ENCODE measurements around the gene SCFD2.

The SCFD2 gene

GRCh38 chr4:53019485-53020382 is 346.1 kb downstream of the SCFD2 start:
- DNase-seq (ENCODE audit: low read depth in 2 of 2, low spot score in 1 of 2): no peak

- DNase-seq (ENCODE audit: low read depth in 2 of 2, low spot score in 1 of 2): no peak
These were observed 347.4 kb downstream of the SCFD2 start for GRCh38 chr4:53018471-53018870.

- no peak for DNase-seq (ENCODE audit: low read depth in 2 of 2, low spot score in 1 of 2)
These were observed 349.6 kb downstream of the SCFD2 start for GRCh38 chr4:53016099-53016820.

- DNase-seq (ENCODE audit: low read depth in 2 of 2, low spot score in 1 of 2): no peak
These were observed 350.2 kb downstream of the SCFD2 start for GRCh38 chr4:53015681-53016080.

GRCh38 chr4:53014881-53015280 is 351.0 kb downstream of the SCFD2 start:
- DNase-seq (ENCODE audit: low read depth in 2 of 2, low spot score in 1 of 2): no peak

- no peak for DNase-seq (ENCODE audit: low read depth in 2 of 2, low spot score in 1 of 2)
These were observed 351.7 kb downstream of the SCFD2 start for GRCh38 chr4:53013873-53014775.

- no peak for DNase-seq (ENCODE audit: low read depth in 2 of 2, low spot score in 1 of 2)
These were observed 353.1 kb downstream of the SCFD2 start for GRCh38 chr4:53012738-53013137.

- DNase-seq (ENCODE audit: low read depth in 2 of 2, low spot score in 1 of 2): no peak
These were observed 354.5 kb downstream of the SCFD2 start for GRCh38 chr4:53011259-53011905.

- no peak for DNase-seq (ENCODE audit: low read depth in 2 of 2, low spot score in 1 of 2)
These were observed 355.5 kb downstream of the SCFD2 start for GRCh38 chr4:53010318-53010717.

GRCh38 chr4:53009824-53010223 is 356.0 kb downstream of the SCFD2 start:
- DNase-seq (ENCODE audit: low read depth in 2 of 2, low spot score in 1 of 2): no peak

GRCh38 chr4:53007024-53007423 is 358.8 kb downstream of the SCFD2 start:
- no peak for DNase-seq (ENCODE audit: low read depth in 2 of 2, low spot score in 1 of 2)

- DNase-seq (ENCODE audit: low read depth in 2 of 2, low spot score in 1 of 2): no peak
These were observed 360.1 kb downstream of the SCFD2 start for GRCh38 chr4:53005808-53006207.

- no peak for DNase-seq (ENCODE audit: low read depth in 2 of 2, low spot score in 1 of 2)
These were observed 360.7 kb downstream of the SCFD2 start for GRCh38 chr4:53005149-53005546.

GRCh38 chr4:53004497-53005148 is 361.2 kb downstream of the SCFD2 start:
- DNase-seq (ENCODE audit: low read depth in 2 of 2, low spot score in 1 of 2): no peak

- no peak for DNase-seq (ENCODE audit: low read depth in 2 of 2, low spot score in 1 of 2)
These were observed 361.9 kb downstream of the SCFD2 start for GRCh38 chr4:53003959-53004358.

GRCh38 chr4:53000560-53000959 is 365.3 kb downstream of the SCFD2 start:
- no peak for DNase-seq (ENCODE audit: low read depth in 2 of 2, low spot score in 1 of 2)

GRCh38 chr4:52999626-53000025 is 366.2 kb downstream of the SCFD2 start:
- no peak for DNase-seq (ENCODE audit: low read depth in 2 of 2, low spot score in 1 of 2)

GRCh38 chr4:52998413-52998812 is 367.4 kb downstream of the SCFD2 start:
- DNase-seq (ENCODE audit: low read depth in 2 of 2, low spot score in 1 of 2): no peak

GRCh38 chr4:52997132-52997416 is 368.8 kb downstream of the SCFD2 start:
- DNase-seq (ENCODE audit: low read depth in 2 of 2, low spot score in 1 of 2): no peak

GRCh38 chr4:52996261-52997131 is 369.4 kb downstream of the SCFD2 start:
- DNase-seq (ENCODE audit: low read depth in 2 of 2, low spot score in 1 of 2): no peak

All from stimulated activated CD8-positive, alpha-beta memory T cell treated with anti-CD3 and anti-CD28 coated beads, Interleukin-4, amount 100 ng/mL, for 1 hour (primary cell).